Measurements from ENCODE around the gene FAM13A. TPM values are rescaled to one million over a fixed set of nuclear protein-coding genes. Genes with fewer than 3 reads are reported as not detected.

Gene FAM13A
- total and polyA plus RNA-seq, 12 donors: 10.1 to 61.6 (median 29.1) TPM

GRCh38 chr4:88796545-88796944 is 260.4 kb downstream of the FAM13A start:
- Histone ChIP-seq H3K27ac (no peak overlapping the region), H3K27me3 (no peaks in the 10 kb centered on the region), H3K4me3 (no peak overlapping the region), H3K36me3 (replicated peaks in 1 of 2) (no peaks in the 10 kb centered on the region), H3K9me3 (replicated peaks in 1 of 3) (no peaks in the 10 kb centered on the region), H3K4me1 (replicated peaks in 1 of 2) (peaks cover 0 to 6% of the 10 kb centered on the region in 2 donors)
- intact Hi-C loops (cut with DNase I): no loop called here
- 95 to 100% (median 99%) methylated on average over 1 of the region's 1 CpG for WGBS, 4 donors
- no peak for TF ChIP-seq POLR2A (IDR thresholded peaks at IDR 0.05)
- TF ChIP-seq CTCF (IDR thresholded peaks at IDR 0.05): no peak
- DNase-seq: no peak

GRCh38 chr4:88794952-88795351 is 262.0 kb downstream of the FAM13A start:
- no peaks in the 10 kb centered on the region for H3K36me3 ChIP-seq (replicated peaks in 1 of 2)
- intact Hi-C loops (cut with DNase I): no loop called here

GRCh38 chr4:88794087-88794690 is 262.8 kb downstream of the FAM13A start:
- intact Hi-C loops (cut with DNase I): no loop called here
- TF ChIP-seq POLR2A (IDR thresholded peaks at IDR 0.05) (no peak), CTCF (IDR thresholded peaks at IDR 0.05) (no peak)
- WGBS, 4 donors: 96 to 98% (median 97%) methylated on average over 4 of the region's 4 CpGs
- no peak for DNase-seq
- Histone ChIP-seq H3K4me1 (replicated peaks in 1 of 2) (peaks cover 0 to 6% of the 10 kb centered on the region in 2 donors), H3K9me3 (replicated peaks in 1 of 3) (no peaks in the 10 kb centered on the region), H3K4me3 (no peak overlapping the region), H3K27me3 (no peaks in the 10 kb centered on the region), H3K27ac (no peak overlapping the region), H3K36me3 (replicated peaks in 1 of 2) (no peaks in the 10 kb centered on the region)

More at GRCh38 chr4:88794952-88795351, 262.0 kb downstream of the FAM13A start:
- Histone ChIP-seq H3K27ac (no peak overlapping the region), H3K4me3 (no peak overlapping the region), H3K9me3 (replicated peaks in 1 of 3) (no peaks in the 10 kb centered on the region), H3K27me3 (no peaks in the 10 kb centered on the region), H3K4me1 (replicated peaks in 1 of 2) (peaks cover 0 to 6% of the 10 kb centered on the region in 2 donors)
- no peak for DNase-seq
- TF ChIP-seq POLR2A (IDR thresholded peaks at IDR 0.05) (no peak), CTCF (IDR thresholded peaks at IDR 0.05) (no peak)

- peaks cover 0 to 6% of the 10 kb centered on the region in 2 donors for H3K4me1 ChIP-seq (replicated peaks in 1 of 2)
- H3K4me3 ChIP-seq: no peak overlapping the region
- WGBS, 4 donors: 93 to 100% (median 96%) methylated on average over 1 of the region's 1 CpG
- intact Hi-C loops (cut with DNase I): no loop called here
- DNase-seq: no peak
- no peaks in the 10 kb centered on the region for H3K9me3 ChIP-seq (replicated peaks in 1 of 3)
- no peaks in the 10 kb centered on the region for H3K36me3 ChIP-seq (replicated peaks in 1 of 2)
- no peak for TF ChIP-seq POLR2A (IDR thresholded peaks at IDR 0.05)
- TF ChIP-seq CTCF (IDR thresholded peaks at IDR 0.05): no peak
- H3K27me3 ChIP-seq: no peaks in the 10 kb centered on the region
- H3K27ac ChIP-seq: no peak overlapping the region
Measured at GRCh38 chr4:88793475-88793874, 263.5 kb downstream of the FAM13A start.
